ENCODE results near the gene MAP3K6. TPM values are rescaled to one million over a fixed set of nuclear protein-coding genes. Genes with fewer than 3 reads are reported as not detected.

Gene MAP3K6
- polyA plus RNA-seq, 1 donor from 2014 or later = 4.4 TPM

- no peaks in the 10 kb centered on the region for H3K27me3 ChIP-seq (ENCODE audit: insufficient read depth, low read depth, low read length)
- H3K9ac ChIP-seq (ENCODE audit: low read length) = peak within 1 kb of the TSS; percentile 84
- H3F3A ChIP-seq (ENCODE audit: insufficient read depth, low read length, poor library complexity, severe bottlenecking) = no peaks in the 10 kb centered on the region
- peak within 1 kb of the TSS; percentile 67 for H3K4me2 ChIP-seq (ENCODE audit: low read length)
- H3K9me2 ChIP-seq (ENCODE audit: insufficient read depth, low read length) = no peaks in the 10 kb centered on the region
- no peaks in the 10 kb centered on the region for H4K20me1 ChIP-seq (ENCODE audit: insufficient read depth)
- H3K36me3 ChIP-seq (ENCODE audit: insufficient read depth, low read length) = no peaks in the 10 kb centered on the region
- TF ChIP-seq MXI1 (conservative IDR thresholded peaks at IDR 0.05; ENCODE audit: poor library complexity, severe bottlenecking) = peak; percentile 69
- TF ChIP-seq TAF1 (IDR thresholded peaks at IDR 0.05; ENCODE audit: low read depth) = no peak
- TF ChIP-seq SMC3 (conservative IDR thresholded peaks at IDR 0.05; ENCODE audit: poor library complexity) = peak; percentile 86
- TF ChIP-seq EZH2 (IDR thresholded peaks at IDR 0.05; ENCODE audit: borderline replicate concordance, insufficient read depth, low read length, poor library complexity, severe bottlenecking) = no peak
- TF ChIP-seq, protein P1, sequence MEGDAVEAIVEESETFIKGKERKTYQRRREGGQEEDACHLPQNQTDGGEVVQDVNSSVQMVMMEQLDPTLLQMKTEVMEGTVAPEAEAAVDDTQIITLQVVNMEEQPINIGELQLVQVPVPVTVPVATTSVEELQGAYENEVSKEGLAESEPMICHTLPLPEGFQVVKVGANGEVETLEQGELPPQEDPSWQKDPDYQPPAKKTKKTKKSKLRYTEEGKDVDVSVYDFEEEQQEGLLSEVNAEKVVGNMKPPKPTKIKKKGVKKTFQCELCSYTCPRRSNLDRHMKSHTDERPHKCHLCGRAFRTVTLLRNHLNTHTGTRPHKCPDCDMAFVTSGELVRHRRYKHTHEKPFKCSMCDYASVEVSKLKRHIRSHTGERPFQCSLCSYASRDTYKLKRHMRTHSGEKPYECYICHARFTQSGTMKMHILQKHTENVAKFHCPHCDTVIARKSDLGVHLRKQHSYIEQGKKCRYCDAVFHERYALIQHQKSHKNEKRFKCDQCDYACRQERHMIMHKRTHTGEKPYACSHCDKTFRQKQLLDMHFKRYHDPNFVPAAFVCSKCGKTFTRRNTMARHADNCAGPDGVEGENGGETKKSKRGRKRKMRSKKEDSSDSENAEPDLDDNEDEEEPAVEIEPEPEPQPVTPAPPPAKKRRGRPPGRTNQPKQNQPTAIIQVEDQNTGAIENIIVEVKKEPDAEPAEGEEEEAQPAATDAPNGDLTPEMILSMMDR (IDR thresholded peaks at IDR 0.05; ENCODE audit: poor library complexity, severe bottlenecking) = peak; percentile 80
- peak; percentile 48 for TF ChIP-seq EP300 (conservative IDR thresholded peaks at IDR 0.05; ENCODE audit: poor library complexity, severe bottlenecking)
- peak; percentile 30 for TF ChIP-seq POLR2AphosphoS5 (IDR thresholded peaks at IDR 0.05)
- TF ChIP-seq, protein P2, sequence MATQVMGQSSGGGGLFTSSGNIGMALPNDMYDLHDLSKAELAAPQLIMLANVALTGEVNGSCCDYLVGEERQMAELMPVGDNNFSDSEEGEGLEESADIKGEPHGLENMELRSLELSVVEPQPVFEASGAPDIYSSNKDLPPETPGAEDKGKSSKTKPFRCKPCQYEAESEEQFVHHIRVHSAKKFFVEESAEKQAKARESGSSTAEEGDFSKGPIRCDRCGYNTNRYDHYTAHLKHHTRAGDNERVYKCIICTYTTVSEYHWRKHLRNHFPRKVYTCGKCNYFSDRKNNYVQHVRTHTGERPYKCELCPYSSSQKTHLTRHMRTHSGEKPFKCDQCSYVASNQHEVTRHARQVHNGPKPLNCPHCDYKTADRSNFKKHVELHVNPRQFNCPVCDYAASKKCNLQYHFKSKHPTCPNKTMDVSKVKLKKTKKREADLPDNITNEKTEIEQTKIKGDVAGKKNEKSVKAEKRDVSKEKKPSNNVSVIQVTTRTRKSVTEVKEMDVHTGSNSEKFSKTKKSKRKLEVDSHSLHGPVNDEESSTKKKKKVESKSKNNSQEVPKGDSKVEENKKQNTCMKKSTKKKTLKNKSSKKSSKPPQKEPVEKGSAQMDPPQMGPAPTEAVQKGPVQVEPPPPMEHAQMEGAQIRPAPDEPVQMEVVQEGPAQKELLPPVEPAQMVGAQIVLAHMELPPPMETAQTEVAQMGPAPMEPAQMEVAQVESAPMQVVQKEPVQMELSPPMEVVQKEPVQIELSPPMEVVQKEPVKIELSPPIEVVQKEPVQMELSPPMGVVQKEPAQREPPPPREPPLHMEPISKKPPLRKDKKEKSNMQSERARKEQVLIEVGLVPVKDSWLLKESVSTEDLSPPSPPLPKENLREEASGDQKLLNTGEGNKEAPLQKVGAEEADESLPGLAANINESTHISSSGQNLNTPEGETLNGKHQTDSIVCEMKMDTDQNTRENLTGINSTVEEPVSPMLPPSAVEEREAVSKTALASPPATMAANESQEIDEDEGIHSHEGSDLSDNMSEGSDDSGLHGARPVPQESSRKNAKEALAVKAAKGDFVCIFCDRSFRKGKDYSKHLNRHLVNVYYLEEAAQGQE (IDR thresholded peaks at IDR 0.05; ENCODE audit: borderline replicate concordance) = no peak
- peak; percentile 67 for TF ChIP-seq RAD21 (conservative IDR thresholded peaks at IDR 0.05)
- H3K79me2 ChIP-seq (replicated peaks; ENCODE audit: insufficient read depth, low read length) = no peaks in the 10 kb centered on the region
- peak within 1 kb of the TSS; percentile 12 for H3K27ac ChIP-seq (ENCODE audit: low read length)
- peak within 1 kb of the TSS; percentile 51 for H2AFZ ChIP-seq (ENCODE audit: low read depth, low read length)
- peak within 1 kb of the TSS; percentile 75 for H3K4me3 ChIP-seq (ENCODE audit: low read length)
- H3K9me3 ChIP-seq (ENCODE audit: low read length) = no peaks in the 10 kb centered on the region
These were observed 25.5 kb upstream of the MAP3K6 start, which contains the start of gene GPR3 for GRCh38 chr1:27392096-27392777. Gene GPR3, plus strand, starts transcription at chr1:27392622. Its CDS starts 1,177 bp downstream, at chr1:27393799.

DNA sequence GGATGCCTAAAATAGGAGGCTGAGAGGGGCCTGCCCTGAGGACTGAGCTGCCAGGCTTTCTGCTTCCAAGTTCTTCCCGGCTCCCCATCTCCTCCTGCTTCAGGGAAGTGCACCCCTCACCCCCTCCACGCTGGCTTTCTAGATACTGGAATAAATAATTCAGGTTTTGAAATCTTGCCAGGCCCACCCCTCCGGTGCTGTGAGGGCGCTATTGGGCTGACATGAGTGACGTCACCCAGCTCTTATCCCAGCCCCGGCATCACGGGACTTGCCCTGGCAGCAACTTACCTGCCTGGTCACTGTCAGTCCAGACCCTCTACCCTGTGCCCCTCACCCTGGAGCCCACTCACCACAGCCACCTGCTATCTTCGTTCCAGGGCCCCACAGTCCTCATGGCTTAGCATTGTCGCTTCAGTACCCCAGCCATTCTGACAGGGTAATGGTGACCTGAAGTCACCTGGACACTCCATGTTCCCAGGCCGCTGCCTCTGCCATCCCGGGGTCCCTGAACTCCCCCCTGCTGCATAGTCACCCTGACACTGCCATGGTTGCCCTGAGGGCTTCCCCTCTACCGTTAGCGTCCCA, 24.8 kb upstream of the MAP3K6 start:
- no peaks in the 10 kb centered on the region for H3K9me3 ChIP-seq (ENCODE audit: low read length)
- H3K79me2 ChIP-seq (replicated peaks; ENCODE audit: insufficient read depth, low read length) = no peaks in the 10 kb centered on the region
- no peaks in the 10 kb centered on the region for H3K9me2 ChIP-seq (ENCODE audit: insufficient read depth, low read length)
- H3K27me3 ChIP-seq (ENCODE audit: insufficient read depth, low read depth, low read length) = no peaks in the 10 kb centered on the region
- H2AFZ ChIP-seq (ENCODE audit: low read depth, low read length) = peak overlapping the region; percentile 51
- H3K36me3 ChIP-seq (ENCODE audit: insufficient read depth, low read length) = no peaks in the 10 kb centered on the region
- no peaks in the 10 kb centered on the region for H3F3A ChIP-seq (ENCODE audit: insufficient read depth, low read length, poor library complexity, severe bottlenecking)
- H3K4me2 ChIP-seq (ENCODE audit: low read length) = peak overlapping the region; percentile 44
- peak overlapping the region; percentile 84 for H3K9ac ChIP-seq (ENCODE audit: low read length)
- H3K27ac ChIP-seq (ENCODE audit: low read length) = peak overlapping the region; percentile 12
- peak overlapping the region; percentile 75 for H3K4me3 ChIP-seq (ENCODE audit: low read length)
- TF ChIP-seq EP300 (conservative IDR thresholded peaks at IDR 0.05; ENCODE audit: poor library complexity, severe bottlenecking) (no peak), EZH2 (IDR thresholded peaks at IDR 0.05; ENCODE audit: borderline replicate concordance, insufficient read depth, low read length, poor library complexity, severe bottlenecking) (no peak), POLR2AphosphoS5 (IDR thresholded peaks at IDR 0.05) (no peak), TAF1 (IDR thresholded peaks at IDR 0.05; ENCODE audit: low read depth) (no peak), RAD21 (conservative IDR thresholded peaks at IDR 0.05) (no peak), MXI1 (conservative IDR thresholded peaks at IDR 0.05; ENCODE audit: poor library complexity, severe bottlenecking) (no peak), SMC3 (conservative IDR thresholded peaks at IDR 0.05; ENCODE audit: poor library complexity) (no peak)
- TF ChIP-seq, protein P2 (IDR thresholded peaks at IDR 0.05; ENCODE audit: borderline replicate concordance) = no peak
- no peaks in the 10 kb centered on the region for H4K20me1 ChIP-seq (ENCODE audit: insufficient read depth)

Measured in neural cell (in vitro differentiated cells).